ENCODE measurements around the gene WDR45.
A peak's percentile ranks its signal among the peaks of the same experiment; 100 is the strongest.

Gene WDR45

DNA sequence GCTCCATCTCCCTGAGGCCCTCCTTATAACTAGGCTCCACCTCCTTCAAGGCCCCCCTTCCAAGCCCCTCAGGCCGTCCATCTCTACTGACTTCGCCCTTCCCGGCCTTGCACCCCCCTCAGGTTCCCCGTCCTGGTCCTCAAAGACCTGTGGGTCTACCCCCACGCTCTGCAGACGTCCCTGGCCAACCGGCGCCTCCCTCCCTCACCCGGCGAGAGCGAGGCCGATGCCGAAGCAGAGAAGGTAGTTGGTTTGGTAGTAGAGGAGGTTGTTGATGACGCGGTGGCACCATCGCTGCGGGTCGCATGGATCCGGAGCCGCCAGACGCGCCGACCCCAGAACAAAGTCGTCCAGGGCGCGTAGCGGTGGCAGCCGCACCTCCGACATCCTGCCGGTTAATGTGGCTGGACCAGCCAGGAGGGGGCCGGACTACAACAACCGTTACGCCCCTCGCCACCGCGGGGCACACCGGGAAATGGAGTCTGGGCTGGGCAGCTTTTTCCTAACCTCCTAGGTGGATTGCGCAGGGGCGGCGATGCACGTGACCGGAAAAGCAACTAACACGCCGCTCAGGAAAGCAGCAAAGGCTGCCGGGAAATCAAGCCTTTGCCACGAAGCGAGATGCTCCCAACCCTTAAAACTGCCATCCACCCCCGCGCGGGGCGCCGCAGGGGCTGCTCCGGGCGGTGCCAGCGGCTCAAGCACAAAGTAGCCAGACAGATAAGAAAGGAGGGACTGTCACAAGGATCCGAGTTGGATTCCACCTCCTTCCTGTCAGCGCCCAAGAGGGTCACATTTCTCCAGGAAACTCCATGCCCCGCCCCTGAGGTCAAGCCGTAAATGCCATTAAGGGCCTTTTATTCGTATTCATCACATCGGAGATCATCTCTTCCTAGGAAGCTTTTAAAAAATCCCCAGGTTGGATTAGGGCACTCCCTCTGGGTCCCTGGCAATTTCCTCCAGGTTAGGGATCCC lies 5.8 kb downstream of the WDR45 start, which contains the start of gene PRAF2:
PRAF2 (minus strand) TSS at position 402 of the 975 bp plus-strand sequence; CDS start at position 387, 15 bp downstream.
- DNase-seq (ENCODE audit: low read depth): peak; percentile 80

DNA sequence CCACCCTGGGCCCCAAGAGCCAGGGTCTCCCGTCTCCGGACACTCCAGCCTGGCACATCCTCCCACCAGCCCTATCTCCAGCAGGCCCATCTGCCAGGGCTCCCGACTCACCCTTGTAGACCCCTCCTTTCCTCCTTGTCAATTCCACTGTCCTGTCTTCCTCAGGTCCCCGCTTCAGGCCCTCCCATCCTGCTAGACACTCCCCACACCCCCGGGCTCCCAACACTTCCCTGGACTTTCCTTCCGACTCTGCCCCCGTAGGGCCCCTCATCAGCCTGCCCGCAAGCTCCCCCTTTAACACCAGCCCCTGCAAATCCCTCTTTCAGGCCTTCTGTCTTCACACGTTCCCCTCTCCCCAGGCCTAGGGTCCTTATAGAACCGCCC lies 7.0 kb downstream of the WDR45 start:
- no peak for DNase-seq (ENCODE audit: low read depth)

DNA sequence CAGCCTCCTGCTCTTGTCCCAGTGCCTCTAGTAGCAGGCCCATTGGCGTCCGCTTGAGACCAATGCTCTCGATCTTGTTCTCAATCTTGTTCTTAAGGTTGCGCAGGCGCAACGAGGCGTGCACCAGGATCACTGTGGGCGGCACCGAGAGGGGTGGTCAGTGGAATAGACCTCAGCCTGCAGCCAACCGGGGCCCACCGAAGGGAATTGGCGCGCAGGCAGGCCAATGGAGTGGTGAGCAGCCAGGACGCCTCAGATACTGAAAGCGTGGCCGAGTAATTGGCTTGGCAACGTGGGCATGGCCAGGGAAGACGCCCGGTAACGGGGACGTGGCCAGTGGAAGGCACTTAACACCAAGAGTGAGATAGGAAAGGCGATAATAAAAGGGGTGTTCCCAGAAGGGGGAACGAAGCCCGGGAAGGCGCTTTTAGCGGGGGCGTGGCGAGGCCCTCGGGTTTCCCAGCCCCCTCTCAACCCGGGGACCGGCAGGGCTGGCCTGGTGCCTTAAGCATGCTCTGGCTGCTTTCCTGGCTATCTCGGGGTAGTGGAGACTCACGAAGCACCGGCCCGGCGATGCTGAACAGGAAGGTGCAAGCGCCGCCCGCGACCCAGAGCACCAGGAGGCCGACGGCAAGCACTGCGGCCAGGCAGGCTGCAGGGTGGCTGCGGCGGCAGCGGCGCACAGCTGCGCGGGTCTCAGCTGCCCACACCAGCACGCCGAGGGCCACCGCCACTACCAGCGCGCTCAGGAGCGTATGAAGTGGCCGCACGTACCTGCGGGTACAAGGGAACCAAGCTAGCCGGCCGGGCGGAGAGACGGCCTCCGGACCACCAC lies 7.6 kb downstream of the WDR45 start:
- no peak for DNase-seq (ENCODE audit: low read depth)

DNA sequence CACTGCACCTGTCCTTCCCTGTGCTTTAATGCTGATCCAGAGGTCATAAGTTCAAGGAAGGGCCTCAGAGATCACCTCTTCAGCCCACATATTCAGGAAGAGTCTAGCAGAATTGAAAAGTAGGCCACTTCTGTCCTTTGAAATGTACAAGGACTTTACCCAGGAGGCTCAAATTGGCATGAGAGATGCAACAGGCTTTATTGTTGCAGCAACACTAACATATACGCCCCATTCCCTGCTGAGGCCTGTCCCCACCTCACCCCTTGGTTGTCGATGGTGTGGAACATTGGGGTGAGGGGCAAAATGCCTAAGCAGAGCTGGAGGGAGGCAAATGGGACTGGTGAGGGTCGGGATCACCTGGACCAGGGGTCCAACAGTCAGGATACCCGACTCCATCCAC lies 8.7 kb downstream of the WDR45 start:
- no peak for DNase-seq (ENCODE audit: low read depth)

DNA sequence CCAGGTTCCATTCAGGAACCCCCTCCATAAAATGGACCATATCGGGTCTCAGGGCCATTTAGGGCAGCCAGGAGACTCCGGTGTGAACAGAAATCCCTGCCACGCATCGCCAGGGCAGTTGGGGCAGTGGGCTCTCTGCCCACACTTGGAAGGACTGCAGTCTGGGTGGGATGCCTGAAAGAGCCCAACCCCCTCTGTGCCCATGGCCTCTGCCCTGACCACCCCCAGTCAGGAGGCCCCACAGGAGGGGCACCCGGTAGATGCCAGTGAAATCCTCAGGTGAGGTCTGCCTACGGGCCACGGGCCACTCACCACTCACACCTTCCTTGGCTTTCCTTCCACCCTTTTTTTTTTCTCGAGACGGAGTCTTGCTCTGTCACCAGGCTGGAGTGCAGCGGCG lies 10.6 kb downstream of the WDR45 start:
- no peak for DNase-seq (ENCODE audit: low read depth)

DNA sequence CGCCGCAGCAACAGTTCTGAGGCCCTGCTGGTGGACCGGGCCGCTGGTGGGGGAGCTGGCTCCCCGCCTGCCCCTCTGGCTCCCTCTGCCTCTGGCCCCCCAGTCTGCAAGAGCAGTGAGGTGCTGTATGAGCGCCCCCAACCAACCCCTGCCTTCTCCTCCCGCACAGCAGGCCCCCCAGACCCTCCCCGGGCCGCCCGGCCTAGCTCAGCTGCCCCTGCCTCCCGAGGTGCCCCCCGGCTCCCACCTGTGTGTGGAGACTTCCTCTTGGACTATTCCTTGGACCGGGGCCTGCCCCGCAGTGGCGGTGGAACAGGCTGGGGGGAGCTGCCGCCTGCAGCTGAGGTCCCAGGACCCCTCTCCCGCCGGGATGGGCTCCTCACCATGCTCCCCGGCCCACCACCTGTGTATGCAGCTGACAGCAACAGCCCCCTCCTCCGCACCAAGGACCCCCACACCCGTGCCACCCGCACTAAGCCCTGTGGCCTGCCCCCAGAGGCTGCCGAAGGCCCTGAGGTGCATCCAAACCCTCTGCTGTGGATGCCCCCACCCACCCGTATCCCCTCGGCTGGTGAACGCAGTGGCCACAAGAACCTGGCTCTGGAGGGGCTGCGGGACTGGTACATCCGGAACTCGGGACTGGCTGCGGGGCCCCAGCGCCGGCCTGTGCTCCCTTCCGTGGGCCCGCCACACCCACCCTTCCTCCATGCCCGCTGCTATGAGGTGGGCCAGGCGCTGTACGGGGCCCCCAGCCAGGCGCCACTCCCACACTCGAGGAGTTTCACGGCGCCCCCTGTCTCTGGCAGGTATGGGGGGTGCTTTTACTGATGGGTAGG lies 12.2 kb downstream of the WDR45 start:
- DNase-seq (ENCODE audit: low read depth): no peak

DNA sequence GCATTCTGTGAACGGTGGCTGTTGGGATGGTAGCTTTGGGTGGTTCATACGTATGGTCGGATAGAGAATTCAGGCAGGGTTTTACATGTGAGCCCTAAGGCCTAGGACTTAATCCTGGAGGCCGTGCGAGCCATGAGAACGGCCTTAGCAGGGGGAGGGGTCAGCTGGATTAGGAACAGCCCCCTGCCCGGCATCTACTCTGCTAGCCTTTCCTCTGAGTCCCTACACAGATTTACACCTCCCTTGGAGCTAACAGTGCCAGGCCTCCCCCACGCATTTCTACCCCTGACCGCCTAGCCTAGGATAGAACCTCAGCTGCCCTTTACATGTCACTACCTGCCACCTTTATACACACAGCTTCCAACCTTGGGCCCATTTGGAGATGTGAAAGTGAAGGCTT lies 13.0 kb downstream of the WDR45 start:
- DNase-seq (ENCODE audit: low read depth): no peak

DNA sequence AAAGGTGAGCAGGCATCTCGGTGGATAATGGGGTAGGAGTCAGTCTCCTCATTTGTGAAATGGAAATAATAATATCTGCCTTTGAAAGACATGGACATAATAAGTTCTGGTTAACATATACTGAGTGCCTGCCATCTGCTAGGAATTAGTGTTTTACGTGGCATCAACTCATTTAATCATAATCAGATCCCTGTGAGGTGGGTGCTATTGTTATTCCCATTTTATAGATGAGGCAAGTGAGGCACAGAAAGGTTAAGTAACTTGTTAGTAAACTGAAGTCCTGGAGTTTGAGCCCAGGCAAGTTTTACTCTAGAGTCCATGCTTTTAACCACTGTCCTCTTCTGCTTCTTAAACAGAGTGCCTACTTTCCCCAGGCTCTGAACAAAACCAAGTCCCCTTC lies 13.4 kb downstream of the WDR45 start:
- no peak for DNase-seq (ENCODE audit: low read depth)

DNA sequence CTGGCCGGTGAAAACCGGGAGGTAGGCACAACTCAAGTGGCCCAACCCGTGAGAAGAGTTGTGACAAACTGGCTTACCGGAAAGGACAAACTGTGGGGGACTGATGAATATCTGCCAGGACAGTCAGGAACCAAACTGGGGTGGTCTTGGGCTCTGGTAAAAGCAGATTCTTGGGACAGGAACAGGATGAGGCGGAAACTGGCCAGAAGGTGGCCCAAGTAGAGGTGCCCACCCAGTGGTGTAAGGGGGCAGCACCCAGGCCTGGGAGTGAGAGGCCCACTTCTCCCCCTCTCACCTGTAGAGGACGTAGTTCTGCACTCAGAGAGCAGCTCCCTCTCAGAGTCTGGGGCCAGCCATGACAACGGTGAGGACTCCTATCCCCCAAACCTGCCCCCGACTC lies 15.0 kb downstream of the WDR45 start:
- no peak for DNase-seq (ENCODE audit: low read depth)

DNA sequence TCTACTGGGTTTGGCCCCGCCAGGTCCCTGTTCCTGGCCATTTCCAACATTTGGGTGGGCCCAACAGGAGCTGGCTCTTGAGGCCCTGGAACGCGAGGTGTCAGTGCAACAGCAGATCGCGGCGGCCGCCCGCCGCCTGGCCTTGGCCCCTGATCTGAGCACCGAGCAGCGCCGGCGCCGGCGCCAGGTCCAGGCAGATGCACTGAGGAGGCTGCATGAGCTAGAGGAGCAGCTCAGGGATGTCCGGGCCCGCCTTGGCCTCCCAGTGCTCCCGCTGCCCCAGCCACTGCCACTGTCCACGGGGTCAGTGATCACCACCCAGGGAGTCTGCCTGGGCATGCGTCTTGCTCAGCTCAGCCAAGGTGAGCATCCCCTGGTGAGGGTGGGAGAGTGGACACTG lies 15.4 kb downstream of the WDR45 start:
- no peak for DNase-seq (ENCODE audit: low read depth)

DNA sequence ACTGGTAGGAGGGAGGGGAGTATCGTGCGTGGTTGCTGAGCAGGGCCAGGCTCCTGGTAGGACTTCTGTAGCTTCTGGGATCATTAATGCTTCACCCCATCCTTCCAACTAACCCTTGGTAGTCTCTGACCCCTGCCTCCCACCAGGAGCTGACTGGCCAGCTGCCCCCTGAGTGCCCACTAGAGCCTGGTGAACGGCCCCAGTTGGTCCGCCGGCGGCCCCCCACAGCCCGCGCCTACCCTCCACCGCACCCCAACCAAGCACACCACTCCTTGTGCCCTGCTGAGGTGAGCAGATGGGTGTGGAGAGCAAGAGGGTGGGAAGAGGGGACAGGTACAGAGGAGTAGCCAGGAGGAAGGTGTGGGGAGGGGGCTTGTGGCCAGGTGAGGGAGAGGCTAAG lies 16.0 kb downstream of the WDR45 start:
- no peak for DNase-seq (ENCODE audit: low read depth)

DNA sequence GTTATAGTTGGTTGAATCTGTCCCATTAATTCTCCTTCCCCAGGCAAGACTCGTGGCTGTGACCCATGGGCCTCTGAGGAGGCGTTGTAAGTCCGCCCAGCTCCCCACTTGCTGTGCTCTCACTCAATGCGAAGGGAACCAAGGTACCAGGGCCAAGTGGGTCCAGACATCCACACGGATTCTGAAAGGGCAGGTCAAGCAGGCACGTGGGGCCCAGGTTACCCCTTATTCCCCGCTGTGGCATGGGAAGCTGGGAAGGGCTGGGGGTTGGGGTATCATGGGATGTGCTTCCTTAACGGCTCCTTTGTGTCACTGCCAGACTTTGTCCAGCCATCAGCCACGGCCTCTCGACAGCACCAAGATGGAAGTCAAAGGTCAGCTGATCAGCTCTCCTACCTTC lies 17.8 kb downstream of the WDR45 start:
- DNase-seq (ENCODE audit: low read depth): no peak

DNA sequence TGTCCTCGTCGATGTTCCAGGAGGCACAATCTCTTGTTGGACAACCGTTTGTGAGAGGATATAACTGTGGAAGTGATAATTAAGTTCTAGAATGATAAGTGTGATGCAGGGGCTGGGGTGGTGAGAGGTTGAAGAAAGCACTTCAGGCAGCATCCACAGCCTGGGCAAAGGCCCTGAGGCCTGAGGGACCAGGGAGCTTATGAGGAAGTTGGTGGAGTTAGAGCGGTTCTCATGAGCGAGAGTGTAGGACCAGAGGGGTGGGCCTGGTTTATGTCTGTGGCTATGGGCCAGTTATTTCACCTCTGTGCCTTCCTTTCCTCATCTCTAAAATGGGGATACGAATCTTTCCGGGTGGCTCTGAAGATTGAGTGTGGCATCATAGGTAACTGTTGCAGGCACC lies 18.2 kb downstream of the WDR45 start:
- DNase-seq (ENCODE audit: low read depth): no peak

DNA sequence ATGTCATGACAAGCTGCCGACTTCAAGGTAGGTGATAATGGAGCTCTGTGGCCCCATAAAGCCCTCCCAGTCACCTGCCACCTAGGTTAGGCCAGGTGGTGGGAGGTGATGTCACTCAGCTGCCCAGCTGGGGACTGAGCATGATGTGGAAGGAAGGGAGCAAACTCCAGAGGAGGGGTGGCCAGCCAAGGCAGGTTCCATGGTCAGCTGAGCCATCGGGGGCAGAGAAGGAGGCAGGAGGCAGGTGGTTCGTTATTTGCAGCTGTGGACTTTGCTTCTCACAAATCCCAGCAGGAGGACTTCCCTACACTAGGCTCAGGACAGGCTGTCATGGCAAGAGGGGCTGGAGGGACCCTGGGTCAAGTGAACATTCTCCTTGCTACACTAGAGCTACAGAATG lies 18.8 kb downstream of the WDR45 start:
- no peak for DNase-seq (ENCODE audit: low read depth)

DNA sequence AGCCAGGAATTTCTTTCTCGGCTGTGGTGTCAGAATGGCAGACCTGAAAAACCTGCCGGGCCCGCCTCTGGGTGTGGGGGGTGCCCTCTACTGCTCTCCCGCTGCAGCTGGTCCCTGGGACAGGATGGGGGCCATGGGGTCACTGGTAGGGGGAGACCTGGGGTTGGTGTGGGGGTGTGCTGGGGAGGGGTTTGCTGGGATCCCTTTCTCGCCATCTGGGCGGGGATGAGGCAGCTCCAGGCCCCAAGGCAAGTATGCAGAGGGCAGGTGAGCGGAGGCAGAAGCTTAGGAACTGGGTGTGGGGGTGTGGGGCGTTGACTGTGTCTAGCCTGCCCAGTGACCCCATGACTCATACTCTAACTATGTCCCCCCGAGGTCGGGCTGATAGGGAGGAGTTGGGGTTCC lies 20.0 kb downstream of the WDR45 start:
- no peak for DNase-seq (ENCODE audit: low read depth)

DNA sequence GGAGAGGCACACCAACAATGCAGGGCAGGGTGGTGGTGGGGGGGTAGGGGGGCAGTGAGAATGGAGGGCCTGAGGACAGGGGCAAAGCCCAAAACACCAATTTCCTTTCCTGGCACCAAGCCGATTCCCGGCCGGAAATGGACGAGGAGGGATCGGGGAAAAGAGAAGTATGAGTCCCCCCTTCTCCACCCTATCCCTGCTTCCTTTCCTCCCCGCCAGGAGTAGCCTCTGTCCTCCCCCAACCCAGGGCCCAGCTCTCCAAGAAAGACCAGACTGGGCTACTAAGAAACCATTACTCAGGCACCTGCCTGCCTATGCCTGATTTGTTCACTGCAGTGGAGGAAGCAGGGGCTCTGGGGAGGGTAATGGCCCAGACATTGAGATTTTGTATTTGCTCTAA lies 20.5 kb downstream of the WDR45 start:
- no peak for DNase-seq (ENCODE audit: low read depth)

DNA sequence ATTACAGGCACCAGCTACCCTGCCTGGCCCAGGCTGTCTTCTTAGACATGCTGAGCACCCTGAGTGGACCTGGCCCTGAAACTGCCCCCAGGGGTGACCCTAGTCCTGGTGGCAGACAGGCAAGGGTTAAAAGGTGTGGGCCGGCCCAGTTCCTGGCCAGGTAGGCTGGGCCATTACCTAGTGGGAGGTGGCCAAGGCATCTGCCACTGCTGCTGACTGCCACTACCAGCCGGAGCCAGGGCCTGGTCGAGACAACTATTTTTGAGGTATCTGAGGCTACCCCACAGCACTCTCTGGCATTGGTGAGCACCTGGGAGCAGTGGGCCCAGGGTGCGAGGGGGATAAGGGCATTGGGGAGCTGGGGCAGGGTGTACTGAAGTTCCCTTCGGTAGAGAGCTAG lies 20.9 kb downstream of the WDR45 start, which contains the start of gene CCDC120:
CCDC120 (plus strand) TSS at position 206 of the 400 bp plus-strand sequence. CDS start 3,043 bp downstream, outside the sequence.
- DNase-seq (ENCODE audit: low read depth): no peak

DNA sequence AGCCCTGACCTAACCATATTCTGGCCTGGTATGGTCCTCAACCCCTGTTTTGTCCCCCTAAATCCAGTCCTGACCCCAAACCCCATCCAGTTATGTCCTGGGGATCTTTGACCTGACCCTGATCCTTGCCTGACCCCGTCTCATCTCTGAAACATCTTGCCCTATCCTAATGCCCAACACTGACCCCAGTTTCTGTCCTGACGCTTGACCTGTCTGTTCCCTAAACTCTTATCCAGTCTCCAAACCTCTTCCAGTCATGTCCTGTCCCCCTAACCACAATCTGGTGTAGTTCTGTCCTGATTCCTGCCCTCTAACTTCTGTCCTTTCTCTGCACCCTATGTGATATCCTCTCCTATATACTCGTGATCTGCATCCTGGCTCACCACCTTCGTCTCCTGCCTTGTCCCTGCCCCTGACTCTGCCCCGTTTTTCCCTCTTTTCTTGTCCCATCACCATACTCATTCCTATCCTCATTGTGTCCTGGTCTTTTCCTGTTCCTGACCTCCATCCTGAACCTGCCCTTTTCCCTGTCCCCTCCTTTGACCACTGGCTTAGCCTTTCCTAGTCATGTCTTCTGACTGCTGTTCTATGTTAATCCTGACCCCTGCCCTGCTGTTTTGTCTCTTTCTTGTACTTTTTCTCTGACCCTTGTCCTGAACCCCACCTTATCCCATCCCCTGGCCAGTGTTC lies 25.5 kb downstream of the WDR45 start:
- DNase-seq (ENCODE audit: low read depth): no peak

DNA sequence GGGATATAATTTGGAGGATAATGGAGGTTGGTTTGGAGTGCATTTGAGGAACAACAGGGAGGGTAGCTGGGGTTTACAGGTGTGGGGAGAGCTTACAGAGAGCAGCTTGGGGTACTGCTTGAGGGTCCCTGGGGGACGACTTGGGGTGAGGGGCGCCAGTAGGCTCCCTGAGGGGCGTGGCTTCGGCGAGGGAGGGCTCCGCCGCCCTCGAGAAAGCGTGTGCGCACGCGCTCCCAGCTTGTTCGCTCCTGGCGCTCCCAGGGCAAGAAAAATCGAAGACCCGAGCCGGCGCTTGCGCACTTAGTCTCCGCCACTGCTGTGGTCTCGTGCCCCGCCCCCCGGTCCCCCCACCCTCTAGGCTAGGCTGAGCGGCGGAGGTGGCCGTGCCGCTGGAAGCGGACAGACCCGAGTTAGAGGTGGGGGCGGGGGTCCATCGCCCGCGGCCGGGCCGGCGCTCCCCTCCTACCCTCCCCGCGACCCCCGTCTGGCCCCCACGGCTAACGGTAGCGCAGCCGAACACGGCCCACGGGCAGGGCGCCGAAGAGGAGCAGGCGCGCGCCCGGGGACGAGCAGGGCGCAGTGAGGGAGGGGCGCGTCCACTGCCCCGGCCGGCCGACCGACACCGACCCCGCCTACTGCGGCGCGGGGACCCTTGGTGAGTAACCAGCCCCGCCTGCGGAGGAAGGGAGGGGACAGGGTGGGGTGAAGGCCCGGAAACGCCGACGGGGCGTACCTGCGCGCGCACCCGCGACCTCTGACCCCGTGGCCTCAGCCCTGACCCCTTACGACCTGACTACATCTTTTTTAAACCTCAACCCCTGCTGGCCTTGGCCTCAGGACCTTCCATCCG lies 26.2 kb downstream of the WDR45 start:
- DNase-seq (ENCODE audit: low read depth): peak; percentile 32

DNA sequence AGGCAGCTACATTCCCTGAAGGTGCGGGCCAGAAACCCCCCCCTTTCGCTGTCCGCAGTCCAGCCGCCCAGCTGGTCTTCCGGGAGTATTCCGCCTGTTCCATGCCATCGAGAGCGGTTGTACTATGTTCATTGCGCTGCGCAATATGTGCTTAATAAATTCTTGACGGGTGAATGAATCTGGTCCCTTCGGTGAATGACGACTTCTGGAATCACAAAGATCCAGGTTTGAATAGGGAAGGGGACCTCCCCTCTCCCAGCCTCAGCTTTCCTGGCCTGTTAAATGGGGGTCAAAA lies 35.8 kb downstream of the WDR45 start:
- no peak for DNase-seq (ENCODE audit: low read depth)
